Esophagus muscularis mucosa (tissue), 3 donors: Measurements from ENCODE around the gene ISG15.

ENCODE experiments used
- EP300 ChIP-seq: sonication (generic); formaldehyde crosslinking; IDR thresholded peaks from one replicate; pipeline ENCODE4 v1.6.1; 2017; ENCODE audit warnings: antibody characterized with exemption
- TF ChIP-seq, protein P1 (sequence below), 3 experiments: fragments of 200-600 bp in 2 of 3; fragments of 450-650 bp in 1 of 3; sonication (generic) in 2 of 3; IDR thresholded peaks; one replicate each; pipeline ENCODE4 v1.5.1; 2017 to 2019; ENCODE audit warnings: antibody characterized with exemption in 3 of 3, mild to moderate bottlenecking in 2 of 3, moderate library complexity in 1 of 3

GRCh38 chr1:1026599-1027413 lies 13.5 kb downstream of the ISG15 start:
- TF ChIP-seq, protein P1, sequence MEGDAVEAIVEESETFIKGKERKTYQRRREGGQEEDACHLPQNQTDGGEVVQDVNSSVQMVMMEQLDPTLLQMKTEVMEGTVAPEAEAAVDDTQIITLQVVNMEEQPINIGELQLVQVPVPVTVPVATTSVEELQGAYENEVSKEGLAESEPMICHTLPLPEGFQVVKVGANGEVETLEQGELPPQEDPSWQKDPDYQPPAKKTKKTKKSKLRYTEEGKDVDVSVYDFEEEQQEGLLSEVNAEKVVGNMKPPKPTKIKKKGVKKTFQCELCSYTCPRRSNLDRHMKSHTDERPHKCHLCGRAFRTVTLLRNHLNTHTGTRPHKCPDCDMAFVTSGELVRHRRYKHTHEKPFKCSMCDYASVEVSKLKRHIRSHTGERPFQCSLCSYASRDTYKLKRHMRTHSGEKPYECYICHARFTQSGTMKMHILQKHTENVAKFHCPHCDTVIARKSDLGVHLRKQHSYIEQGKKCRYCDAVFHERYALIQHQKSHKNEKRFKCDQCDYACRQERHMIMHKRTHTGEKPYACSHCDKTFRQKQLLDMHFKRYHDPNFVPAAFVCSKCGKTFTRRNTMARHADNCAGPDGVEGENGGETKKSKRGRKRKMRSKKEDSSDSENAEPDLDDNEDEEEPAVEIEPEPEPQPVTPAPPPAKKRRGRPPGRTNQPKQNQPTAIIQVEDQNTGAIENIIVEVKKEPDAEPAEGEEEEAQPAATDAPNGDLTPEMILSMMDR (IDR thresholded peaks at IDR 0.05): no peak
- TF ChIP-seq EP300: no peak
